HG02610 (cell line): ENCODE measurements around the gene G6PD.
"Not testable (repeated sequence)": the region's sequence is repeated elsewhere in the genome, so short reads cannot be mapped to it uniquely, and the experiment has no call there.

Source experiments
- ATAC-seq: cut with Tn5 transposase; IDR thresholded peaks from one replicate; pipeline ENCODE4 v1.9.1; 2021; ENCODE audit warnings: mild to moderate bottlenecking, moderate library complexity; ENCODE audit not compliant: unreplicated experiment

Gene G6PD

DNA sequence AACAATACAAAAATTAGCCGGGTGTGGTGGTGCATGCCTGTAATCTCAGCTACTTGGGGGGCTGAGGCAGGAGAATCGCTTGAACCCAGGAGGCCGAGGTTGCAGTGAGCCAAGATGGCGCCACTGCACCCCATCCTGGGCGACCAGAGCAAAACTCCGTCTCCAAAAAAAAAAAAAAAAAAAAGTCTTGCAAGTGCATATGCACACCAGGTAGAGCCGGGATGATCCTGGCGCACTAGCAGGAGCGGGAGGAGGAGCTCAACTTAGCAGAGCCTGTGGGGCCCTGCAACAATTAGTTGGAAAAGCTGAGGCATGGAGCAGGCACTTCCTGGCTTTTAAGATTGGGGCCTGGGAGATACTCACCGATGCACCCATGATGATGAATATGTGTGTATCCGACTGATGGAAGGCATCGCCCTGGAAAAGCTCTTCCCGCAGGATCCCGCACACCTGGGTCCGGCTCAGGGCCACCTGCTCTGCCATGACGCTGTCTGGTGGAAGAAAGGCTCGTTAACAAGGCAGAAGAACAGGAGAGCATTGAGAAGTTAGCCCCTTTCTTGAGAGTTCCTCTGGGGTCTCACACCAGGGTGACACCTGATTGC, 872 bp downstream of the G6PD start:
- ATAC-seq = no peak

DNA sequence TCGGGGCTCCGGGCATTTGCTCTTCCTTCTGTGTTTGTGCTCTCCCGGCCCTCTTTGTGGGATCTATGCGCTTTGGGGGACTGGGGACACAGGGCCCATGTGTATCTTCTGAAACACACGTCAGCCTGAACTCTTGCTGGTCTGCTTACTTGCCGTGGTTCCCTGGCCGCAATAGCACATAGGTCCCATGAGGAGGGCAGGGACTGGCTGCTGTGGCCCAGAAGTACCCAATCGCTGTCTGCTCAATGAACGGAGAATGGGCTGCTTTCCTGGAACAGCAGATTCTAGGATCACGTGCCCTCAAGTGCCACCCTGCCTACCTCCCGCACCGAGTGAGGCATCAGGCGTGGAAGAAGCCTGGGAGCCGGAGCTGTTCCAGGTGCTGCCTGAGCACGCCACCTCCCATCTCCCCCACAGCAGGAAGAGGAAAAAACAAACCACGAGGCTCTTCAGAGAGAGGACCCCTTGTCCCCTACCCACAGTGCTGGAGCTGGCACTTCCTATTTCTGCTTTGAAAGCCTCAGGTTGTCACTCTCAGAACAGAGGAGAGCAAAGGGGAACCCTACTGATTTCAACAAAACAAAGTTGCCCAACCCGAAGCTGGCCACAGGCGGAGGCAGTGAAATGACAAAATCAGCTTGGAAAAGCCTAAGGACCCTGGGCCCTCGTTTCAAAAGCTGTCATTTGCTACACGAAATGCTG, 3.8 kb downstream of the G6PD start:
- no peak for ATAC-seq

DNA sequence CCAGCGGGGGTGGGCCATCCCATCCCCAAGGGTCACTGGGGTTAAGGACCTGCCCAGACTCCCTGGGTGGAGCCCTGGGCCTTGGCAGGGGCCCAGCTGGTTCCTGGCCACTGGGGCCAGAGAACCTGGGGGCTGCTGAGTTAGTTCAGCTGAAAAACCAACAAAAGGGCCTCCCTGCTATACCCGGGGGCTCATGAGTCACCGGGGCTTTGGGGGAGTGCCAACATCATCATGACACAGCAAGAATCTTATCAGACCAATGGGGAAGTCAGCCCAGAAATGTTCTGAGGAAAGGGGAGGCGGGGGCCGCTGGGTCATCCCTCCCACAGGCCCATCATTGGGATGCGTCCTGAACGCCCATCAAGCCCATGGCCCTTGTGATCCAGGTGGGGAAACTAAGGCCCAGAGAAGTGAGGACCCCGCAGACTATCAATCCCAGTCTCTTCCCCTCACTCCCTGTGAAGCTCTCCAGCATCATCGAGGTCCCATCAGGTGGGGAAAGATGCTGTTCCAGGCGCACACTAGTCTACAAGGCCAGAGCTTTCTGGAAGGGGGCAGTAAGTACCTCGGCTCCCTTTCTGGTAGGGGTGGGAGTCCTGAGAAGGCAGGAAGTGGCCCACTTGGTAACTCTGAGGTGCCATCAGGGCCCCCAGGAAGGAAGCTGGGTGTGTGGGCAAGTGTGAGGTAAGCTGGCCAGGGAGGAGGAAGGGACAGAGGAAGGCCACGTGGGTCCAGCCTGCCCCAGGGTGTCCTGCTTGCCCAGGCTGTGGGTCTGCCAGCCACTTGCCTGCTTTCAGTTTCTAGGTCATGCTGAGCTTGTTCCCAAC, 4.5 kb downstream of the G6PD start:
- ATAC-seq = no peak

DNA sequence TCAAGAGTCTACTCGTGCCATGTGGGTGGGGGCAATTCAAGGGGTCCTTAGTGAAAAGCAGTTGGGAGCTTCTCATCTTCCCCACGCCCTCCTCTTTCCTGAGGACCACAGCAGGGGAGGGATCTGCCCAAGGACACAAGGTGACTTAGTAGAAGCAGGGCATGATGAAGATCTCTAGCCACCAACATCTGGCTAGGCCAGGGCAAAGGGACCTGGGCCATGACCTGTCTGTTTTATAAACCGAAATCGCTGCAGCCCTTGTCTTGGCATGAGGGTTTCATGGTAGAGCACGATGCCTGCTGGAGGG, 5.1 kb downstream of the G6PD start:
- no peak for ATAC-seq

DNA sequence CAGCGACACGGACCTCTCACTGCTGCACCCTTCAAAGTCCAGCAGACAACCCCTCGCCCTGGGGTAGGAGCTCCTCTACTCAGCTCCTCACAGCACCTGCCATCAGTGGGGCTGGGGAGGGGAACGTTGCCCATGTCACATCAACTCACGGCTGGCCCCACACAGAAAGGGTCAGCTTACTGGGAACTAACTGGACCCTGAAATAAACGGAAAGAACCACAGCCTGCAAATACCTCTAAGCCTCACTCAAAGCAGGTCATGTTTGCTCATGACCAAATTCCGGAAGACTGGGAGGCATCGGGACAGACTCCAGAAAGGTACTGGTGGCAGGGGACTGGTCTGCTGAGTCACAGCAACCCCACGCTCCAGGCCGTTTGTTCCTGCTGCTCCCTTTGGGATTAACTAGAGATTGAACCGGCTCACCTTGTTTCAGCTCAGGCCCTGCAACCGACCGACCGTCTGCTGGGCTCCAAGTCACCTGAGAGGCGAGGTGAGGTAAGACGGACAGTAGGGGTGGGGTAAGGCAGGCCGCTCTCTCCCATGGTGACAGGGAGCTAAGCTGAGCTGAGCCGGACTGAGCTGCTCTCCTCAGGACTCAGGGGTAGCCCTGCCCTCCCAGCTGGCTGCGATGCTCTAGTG, 5.6 kb downstream of the G6PD start:
- no peak for ATAC-seq

DNA sequence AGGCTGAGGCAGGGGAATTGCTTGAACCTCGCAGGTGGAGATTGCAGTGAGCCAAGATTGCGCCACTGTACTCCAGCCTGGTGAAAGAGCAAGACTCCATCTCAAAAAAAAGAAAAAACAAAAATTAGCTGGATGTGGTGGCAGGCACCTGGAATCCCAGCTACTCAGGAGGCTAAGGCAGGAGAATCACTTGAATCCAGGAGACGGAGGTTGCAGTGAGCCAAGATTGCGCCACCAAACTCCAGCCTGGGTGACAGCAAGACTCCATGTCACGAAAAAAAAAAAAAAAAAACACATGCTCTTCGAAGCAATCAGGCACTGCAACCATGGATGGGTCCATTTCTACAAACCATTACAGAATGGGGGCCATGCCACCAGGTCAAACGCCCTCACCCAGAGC, 6.3 kb downstream of the G6PD start:
- not testable (repeated sequence) for ATAC-seq

DNA sequence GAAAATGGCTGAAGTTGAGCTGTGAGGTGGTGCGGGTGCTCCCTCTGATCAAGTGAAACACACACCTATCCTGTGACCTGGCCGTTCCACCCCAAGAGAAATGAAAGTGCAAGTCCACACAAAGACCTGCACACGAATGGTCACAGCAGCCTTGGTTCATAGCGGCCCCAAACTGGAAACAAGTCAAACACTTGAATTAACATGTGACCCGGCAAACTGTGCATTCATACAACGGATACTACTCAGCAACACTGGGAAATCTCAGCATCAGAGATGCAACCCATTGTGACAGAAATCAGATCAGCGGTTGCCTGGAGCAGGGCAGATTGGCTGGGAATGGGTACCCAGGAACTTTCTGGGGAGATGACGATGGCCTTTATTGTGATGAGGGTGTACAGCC, 7.6 kb downstream of the G6PD start:
- no peak for ATAC-seq

DNA sequence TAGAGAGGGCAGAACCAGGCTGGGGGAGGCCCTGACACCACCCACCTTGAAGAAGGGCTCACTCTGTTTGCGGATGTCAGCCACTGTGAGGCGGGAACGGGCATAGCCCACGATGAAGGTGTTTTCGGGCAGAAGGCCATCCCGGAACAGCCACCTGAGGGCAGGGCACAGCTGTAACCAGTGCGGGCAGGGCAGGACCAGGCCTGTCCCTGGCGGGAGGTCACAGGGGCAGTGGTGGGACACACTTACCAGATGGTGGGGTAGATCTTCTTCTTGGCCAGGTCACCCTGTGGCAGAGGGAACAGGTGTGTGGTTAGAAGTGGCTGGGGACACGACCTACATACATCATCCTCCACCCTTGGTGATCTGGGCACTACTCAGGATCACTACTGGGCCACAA, 10.8 kb downstream of the G6PD start:
- ATAC-seq = no peak

DNA sequence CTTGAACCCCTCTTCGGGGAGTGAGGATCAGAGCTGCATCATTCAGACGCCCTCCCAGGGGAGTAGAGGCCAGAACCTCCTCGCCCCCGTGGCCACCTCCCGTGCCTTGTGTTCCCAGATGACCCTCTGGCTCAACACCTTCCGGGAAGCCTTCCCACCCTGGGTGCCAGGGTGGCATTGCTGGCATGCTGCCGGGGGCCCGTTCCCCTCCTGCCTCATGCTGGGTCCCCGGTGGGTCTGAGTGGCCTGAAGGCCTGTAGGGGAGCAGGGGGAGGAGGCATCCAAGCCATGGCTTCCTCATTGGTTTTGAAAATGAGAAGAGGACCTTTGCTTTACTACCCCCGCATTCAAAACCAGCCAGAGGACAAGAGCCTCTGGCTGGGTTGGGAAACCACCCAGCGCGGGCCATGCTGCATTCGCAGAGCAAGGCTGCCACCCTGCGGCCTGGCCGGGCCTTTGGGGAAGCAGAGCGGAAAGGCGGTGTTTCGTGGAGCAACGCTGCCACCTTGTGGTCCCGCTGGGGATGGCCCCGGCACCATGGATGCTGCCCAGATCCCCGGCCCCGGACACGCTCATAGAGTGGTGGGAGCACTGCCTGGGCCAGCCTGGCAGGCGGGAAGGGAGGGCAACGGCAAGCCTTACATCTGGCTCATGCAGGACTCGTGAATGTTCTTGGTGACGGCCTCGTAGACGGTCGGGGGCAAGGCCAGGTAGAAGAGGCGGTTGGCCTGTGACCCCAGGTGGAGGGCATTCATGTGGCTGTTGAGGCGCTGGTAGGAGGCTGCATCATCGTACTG, 11.9 kb downstream of the G6PD start:
- peak; percentile 68 for ATAC-seq

DNA sequence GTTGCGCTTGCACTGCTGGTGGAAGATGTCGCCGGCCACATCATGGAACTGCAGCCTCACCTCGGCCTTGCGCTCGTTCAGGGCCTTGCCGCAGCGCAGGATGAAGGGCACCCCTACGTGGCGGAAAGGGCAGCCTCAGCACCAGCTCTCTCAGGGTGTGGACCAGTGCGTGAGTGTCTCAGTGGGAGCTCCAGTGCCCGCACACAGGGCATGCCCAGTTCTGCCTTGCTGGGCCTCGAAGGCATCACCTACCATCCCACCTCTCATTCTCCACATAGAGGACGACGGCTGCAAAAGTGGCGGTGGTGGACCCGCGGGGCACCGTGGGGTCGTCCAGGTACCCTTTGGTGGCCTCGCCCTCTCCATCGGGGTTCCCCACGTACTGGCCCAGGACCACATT, 14.0 kb downstream of the G6PD start:
- no peak for ATAC-seq

DNA sequence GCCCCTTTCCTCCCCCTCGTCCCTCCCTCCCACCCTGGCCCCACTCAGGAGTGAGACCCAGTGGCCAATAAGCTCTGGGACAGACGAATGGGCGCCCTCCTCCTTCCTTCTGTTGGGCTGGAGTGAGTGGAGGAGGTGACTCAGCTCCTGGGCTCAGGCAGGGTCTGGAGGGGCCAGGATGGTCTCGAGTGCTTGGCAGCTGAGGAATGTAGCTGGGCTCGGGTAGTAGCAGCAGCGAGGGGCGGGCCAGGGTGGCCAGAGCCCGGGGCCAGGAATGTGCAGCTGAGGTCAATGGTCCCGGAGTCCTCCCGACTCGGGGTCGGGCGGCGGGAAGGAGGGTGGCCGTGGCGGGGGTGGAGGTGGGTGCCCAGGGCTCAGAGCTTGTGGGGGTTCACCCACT, 15.0 kb downstream of the G6PD start:
- no peak for ATAC-seq

DNA sequence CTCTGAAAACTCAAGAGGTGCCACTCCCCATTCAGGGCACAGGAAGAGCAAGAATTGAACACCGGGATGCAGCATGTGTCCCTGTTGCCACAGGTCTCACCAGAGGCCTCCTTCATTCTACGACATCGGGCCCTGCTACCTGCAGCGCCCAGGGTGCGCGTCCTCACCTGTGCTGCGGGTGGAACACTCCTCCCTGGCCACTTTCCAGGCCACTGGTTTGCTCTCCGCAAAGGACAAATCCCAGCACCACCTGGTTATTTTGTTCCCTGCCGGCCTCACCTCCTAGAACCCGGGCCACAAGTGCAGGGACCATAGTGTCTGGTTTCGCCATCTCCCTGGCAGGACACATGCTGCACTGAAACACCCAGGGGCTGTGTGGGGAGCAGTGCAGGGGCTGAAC, 16.4 kb downstream of the G6PD start:
- ATAC-seq = no peak

DNA sequence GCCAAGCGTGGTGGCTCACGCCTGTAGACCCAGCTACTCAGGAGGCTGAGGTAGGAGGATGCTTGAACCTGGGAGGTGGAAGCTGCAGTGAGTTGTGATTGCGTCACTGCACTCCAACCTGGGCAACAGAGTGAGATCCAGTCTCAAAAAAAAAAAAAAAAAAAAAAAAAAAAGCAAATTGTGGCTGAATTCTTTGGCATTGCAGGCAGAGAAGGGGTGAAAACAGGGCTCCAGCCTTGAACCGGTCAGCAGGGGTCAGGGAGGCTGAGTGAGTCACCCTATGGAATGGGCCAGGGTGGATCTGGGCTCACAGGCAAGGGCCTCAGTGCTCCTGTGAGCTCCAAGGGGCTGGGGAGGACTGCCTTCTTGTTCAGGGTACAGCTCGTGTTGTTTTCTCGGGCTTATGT, 17.4 kb downstream of the G6PD start:
- no peak for ATAC-seq

DNA sequence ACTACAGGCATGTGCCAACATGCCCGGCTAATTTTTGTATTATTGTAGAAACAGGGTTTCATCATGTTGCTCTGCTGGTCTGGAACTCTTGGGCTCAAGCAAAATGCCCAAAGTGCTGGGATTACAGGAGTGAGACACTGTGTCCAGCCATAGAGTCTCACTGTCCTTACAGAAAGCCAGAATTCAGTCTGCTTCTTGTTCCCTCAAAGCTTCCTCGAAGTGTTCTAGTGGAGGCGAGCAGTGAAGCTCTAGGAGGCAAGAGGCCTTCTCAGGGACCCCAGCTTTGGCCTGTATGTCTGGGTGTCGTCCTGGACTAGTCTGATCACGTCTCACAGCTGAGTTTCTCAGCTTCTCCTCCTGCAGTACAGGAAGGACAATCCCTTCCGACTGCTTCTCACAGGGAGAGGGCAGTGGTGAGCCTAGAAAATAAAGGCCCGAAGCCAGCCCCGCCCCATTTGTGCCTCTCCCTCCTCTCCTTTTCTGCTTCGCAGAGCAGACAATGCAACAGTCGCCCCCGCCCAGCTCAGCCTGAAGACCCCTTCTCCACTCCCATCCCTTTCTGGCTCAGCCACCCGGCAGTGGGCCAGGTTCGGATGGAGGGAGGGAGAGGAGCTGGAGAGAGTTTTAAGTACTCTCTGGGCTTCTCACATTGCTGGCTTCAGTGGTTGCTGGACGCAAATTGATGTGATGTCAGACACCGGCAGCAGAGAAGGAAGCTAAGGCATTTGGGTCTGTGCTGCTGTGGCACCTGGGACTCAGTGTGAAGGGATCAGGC, 19.6 kb downstream of the G6PD start:
- ATAC-seq = peak; percentile 56

DNA sequence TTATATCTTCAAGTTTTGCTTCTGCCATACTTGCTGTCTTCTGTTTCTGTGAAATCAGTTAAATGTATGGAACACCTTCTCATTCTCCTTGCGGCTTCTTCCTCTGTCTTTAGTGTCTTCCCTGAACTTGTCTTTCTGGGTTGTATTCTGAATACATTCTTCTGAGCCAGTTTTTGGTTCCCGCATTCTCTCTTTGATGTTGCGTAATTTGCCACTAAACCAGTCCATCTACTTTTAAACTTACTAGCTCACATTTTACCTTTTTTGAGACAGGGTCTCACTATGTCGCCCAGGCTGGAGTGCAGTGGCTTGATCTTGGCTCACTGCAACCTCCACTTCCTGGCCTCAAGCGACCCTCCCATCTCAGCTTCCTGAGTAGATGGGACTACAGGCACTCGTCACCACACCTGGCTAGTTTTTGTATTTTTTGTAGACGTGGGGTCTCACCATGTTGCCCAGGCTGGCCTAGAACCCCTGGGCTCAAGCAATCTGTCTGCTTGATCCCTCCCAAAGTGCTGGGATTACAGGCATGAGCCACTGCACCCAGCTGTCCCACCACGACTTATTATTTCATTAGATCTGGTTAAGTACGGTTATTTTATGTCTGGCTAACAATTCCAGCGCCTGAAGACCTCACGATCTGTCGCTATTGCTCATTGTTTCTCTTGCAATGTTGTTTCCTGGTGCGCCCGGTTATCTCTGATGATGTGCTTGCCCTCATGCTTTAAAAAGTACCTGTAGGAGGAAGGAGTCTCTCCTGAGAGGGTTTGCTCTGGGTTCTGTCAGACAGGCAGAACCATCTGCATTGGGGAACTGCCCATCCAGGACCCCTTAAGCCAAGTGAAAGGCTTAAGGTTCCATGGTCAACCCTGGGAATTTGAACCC, 20.8 kb downstream of the G6PD start:
- ATAC-seq = no peak

DNA sequence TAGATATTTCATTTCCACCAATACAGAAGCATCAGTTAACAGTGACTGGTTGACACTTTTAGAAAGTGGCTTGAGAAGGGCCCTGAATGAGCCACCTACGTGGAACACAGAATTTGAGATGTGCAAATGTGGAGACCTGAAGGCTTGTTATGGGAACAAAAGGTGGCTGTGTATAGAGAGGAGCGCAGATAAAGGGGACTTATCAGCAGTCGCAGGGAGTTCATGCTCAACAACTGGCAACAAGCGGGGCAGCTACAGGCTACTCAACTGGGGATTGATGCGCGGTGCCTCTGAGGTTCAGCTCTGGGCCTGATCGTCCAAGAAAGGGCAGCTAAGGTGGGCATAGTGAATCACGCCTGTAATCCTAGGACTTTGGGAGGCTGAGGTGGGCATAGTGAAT, 27.3 kb downstream of the G6PD start:
- ATAC-seq = no peak

DNA sequence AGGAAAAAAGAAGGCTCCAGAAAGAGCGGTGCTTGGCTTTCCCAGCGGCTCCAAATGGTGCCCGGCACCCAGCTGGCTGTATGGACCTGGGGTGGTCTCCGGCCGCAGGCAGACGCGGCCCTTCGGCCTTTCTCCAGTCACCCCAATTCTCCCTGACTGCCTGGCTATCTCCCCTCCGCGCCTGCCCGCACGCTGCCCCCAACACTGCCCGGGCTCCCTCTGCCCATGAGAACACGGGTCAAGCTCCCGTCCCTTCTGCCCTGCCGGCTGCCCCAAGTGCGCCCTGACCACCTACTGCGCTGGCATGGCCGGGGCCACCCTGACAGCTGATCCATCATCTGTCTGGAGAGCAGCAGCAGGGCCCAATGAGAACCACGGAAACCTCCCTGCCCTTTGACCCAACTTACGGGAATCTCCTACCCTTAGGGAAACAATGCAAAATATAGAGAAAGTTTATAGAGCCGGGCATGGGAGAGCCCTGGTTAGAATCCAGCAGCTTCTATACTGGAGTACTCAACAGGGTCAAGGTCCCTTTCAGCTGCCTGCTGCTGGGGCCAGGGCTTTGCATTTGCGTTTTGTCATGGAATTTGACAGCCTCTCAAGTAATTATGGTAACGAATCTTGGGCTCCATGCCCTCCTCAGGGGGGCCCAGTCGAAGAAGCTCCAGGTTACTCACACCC, 29.4 kb downstream of the G6PD start:
- no peak for ATAC-seq

DNA sequence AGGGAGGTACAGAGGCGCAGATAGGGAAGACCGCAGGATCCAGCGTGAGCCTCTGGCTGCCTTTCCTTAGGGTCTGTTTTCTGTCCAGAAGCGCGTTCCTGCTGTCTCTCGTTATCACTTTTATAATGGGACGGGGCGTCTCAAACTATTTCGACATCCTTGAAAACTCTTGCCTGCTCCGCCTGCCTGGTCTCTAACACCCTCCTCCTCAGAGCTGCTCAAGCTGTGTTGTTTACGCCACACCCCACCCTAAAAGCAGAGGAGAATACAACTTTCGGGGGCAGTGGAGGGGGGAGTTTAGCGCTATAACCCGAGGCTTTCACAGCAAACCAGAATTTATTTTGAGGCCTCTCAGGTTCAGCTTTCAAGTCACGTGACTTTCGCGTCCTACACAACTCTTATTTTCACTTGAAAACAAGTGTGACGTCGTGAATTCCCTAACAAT, 30.0 kb downstream of the G6PD start:
- ATAC-seq = no peak
